UCSD-AML1 (cell line): Measurements from ENCODE around the gene GFY.
A peak's percentile ranks its signal among the peaks of the same experiment; 100 is the strongest.

Experiments
- DNase-seq: peaks from one replicate; lab custom pipeline; 2025; ENCODE audit not compliant: unreplicated experiment; lab: John Stamatoyannopoulos, UW

GFY gene

GRCh38 chr19:49425178-49425577 lies at the start of gene GFY:
Gene GFY, plus strand, starts transcription at chr19:49425388. Its CDS starts 1,043 bp downstream, at chr19:49426431.
- no peak for DNase-seq

- DNase-seq = no peak
Measured at GRCh38 chr19:49378512-49378911, 46.7 kb upstream of the GFY start.

- no peak for DNase-seq
Measured at GRCh38 chr19:49380391-49380790, 44.8 kb upstream of the GFY start.

GRCh38 chr19:49382639-49383038 lies 42.5 kb upstream of the GFY start:
- DNase-seq = no peak

GRCh38 chr19:49383599-49383998 lies 41.6 kb upstream of the GFY start:
- no peak for DNase-seq

GRCh38 chr19:49387936-49388372 lies 37.2 kb upstream of the GFY start, which contains the start of gene KASH5:
Gene KASH5, plus strand, starts transcription at chr19:49388249. Its CDS starts 2,635 bp downstream, at chr19:49390884.
- DNase-seq = no peak

GRCh38 chr19:49389406-49389805 lies 35.8 kb upstream of the GFY start:
- no peak for DNase-seq

- no peak for DNase-seq
Measured at GRCh38 chr19:49390131-49390928, 34.9 kb upstream of the GFY start.

- no peak for DNase-seq
Measured at GRCh38 chr19:49390929-49391359, 34.2 kb upstream of the GFY start.

GRCh38 chr19:49391581-49392399 lies 33.4 kb upstream of the GFY start:
- peak; percentile 76 for DNase-seq

GRCh38 chr19:49393881-49394280 lies 31.3 kb upstream of the GFY start:
- no peak for DNase-seq

GRCh38 chr19:49395581-49396407 lies 29.4 kb upstream of the GFY start:
- DNase-seq = no peak

- DNase-seq = no peak
Measured at GRCh38 chr19:49396738-49397505, 28.3 kb upstream of the GFY start.

- DNase-seq = no peak
Measured at GRCh38 chr19:49398001-49398615, 27.1 kb upstream of the GFY start.

GRCh38 chr19:49398931-49399330 lies 26.3 kb upstream of the GFY start:
- no peak for DNase-seq

GRCh38 chr19:49400029-49400428 lies 25.2 kb upstream of the GFY start:
- DNase-seq = no peak

GRCh38 chr19:49403404-49404187 lies 21.6 kb upstream of the GFY start:
- no peak for DNase-seq

- no peak for DNase-seq
Measured at GRCh38 chr19:49407079-49407478, 18.1 kb upstream of the GFY start.

- no peak for DNase-seq
Measured at GRCh38 chr19:49407482-49408015, 17.6 kb upstream of the GFY start.
